HUES64 (cell line): Measurements from ENCODE around the gene TEX38.
A peak's percentile ranks its signal among the peaks of the same experiment; 100 is the strongest.
"Not testable (repeated sequence)": the region's sequence is repeated elsewhere in the genome, so short reads cannot be mapped to it uniquely, and the experiment has no call there.

ENCODE experiments used
- H3K27ac ChIP-seq: 2 replicates; pipeline ENCODE4 v1.7.0; 2013; ENCODE audit warnings: low read depth, low read length, inconsistent platforms
- H3K27me3 ChIP-seq: 2 replicates; pipeline ENCODE4 v1.6.1; 2013; ENCODE audit warnings: mild to moderate bottlenecking, low read length; ENCODE audit not compliant: insufficient read depth
- H3K36me3 ChIP-seq: 2 replicates; pipeline ENCODE4 v1.6.1; 2013; ENCODE audit warnings: mild to moderate bottlenecking, low read length; ENCODE audit not compliant: insufficient read depth
- H3K4me1 ChIP-seq: 2 replicates; pipeline ENCODE4 v1.6.1; 2013; ENCODE audit warnings: mild to moderate bottlenecking, low read length, moderate library complexity; ENCODE audit not compliant: insufficient read depth
- H3K4me3 ChIP-seq: 2 replicates; pipeline ENCODE4 v1.5.1; 2013; ENCODE audit warnings: mild to moderate bottlenecking, low read length, moderate library complexity
- H3K9ac ChIP-seq: 2 replicates; pipeline ENCODE4 v1.6.1; 2013; ENCODE audit warnings: mild to moderate bottlenecking, low read depth, low read length
- H3K9me3 ChIP-seq: 2 replicates; pipeline ENCODE4 v1.6.1; 2013; ENCODE audit warnings: low read depth, low read length; ENCODE audit not compliant: insufficient read depth
- WGBS: fragments of 150-250, 120-280 bp; methylation state at CpG from one replicate; pipeline ENCODE4 v1.1.7; 2013; ENCODE audit warnings: missing lambda C conversion rate; 5-methylcytosine and 5-hydroxymethylcytosine counted together

Gene TEX38

GRCh38 chr1:46708121-46708520 lies 36.5 kb downstream of the TEX38 start:
- no peak overlapping the region for H3K9ac ChIP-seq
- no peaks in the 10 kb centered on the region for H3K9me3 ChIP-seq
- whole genome bisulfite sequencing = 100% methylated on average over 1 of the region's 1 CpG
- H3K4me3 ChIP-seq = no peak overlapping the region
- no peaks in the 10 kb centered on the region for H3K4me1 ChIP-seq
- H3K36me3 ChIP-seq = peaks cover 98% of the 10 kb centered on the region
- H3K27ac ChIP-seq = no peak overlapping the region
- H3K27me3 ChIP-seq = no peaks in the 10 kb centered on the region

- no peak overlapping the region for H3K4me3 ChIP-seq
- no peak overlapping the region for H3K27ac ChIP-seq
- no CpG with 5 or more reads among the region's 3 CpGs for WGBS
- H3K4me1 ChIP-seq = peaks cover 17% of the 10 kb centered on the region
- no peak overlapping the region for H3K9ac ChIP-seq
- no peaks in the 10 kb centered on the region for H3K9me3 ChIP-seq
- H3K27me3 ChIP-seq = no peaks in the 10 kb centered on the region
- peaks cover 68% of the 10 kb centered on the region for H3K36me3 ChIP-seq
Measured at GRCh38 chr1:46714976-46715375, 43.3 kb downstream of the TEX38 start.

GRCh38 chr1:46717654-46718053 lies 46.0 kb downstream of the TEX38 start:
- Histone ChIP-seq H3K4me1 (peaks cover 17% of the 10 kb centered on the region), H3K27ac (no peak overlapping the region), H3K36me3 (peaks cover 42% of the 10 kb centered on the region), H3K27me3 (no peaks in the 10 kb centered on the region; the same call in 1 of the 2 replicates), H3K9me3 (no peaks in the 10 kb centered on the region), H3K9ac (peak overlapping the region; percentile 87), H3K4me3 (peak overlapping the region; percentile 93)
- 77% methylated on average over 9 of the region's 9 CpGs for WGBS

- Histone ChIP-seq H3K9ac (peak overlapping the region; percentile 87), H3K27ac (peak overlapping the region; percentile 70; the same call in 1 of the 2 replicates), H3K36me3 (peaks cover 35% of the 10 kb centered on the region), H3K4me1 (peaks cover 17% of the 10 kb centered on the region), H3K4me3 (peak overlapping the region; percentile 93), H3K27me3 (no peaks in the 10 kb centered on the region; the same call in 1 of the 2 replicates), H3K9me3 (no peaks in the 10 kb centered on the region)
- WGBS = 5% methylated on average over 12 of the region's 12 CpGs
Measured at GRCh38 chr1:46718340-46718726, 46.7 kb downstream of the TEX38 start.

DNA sequence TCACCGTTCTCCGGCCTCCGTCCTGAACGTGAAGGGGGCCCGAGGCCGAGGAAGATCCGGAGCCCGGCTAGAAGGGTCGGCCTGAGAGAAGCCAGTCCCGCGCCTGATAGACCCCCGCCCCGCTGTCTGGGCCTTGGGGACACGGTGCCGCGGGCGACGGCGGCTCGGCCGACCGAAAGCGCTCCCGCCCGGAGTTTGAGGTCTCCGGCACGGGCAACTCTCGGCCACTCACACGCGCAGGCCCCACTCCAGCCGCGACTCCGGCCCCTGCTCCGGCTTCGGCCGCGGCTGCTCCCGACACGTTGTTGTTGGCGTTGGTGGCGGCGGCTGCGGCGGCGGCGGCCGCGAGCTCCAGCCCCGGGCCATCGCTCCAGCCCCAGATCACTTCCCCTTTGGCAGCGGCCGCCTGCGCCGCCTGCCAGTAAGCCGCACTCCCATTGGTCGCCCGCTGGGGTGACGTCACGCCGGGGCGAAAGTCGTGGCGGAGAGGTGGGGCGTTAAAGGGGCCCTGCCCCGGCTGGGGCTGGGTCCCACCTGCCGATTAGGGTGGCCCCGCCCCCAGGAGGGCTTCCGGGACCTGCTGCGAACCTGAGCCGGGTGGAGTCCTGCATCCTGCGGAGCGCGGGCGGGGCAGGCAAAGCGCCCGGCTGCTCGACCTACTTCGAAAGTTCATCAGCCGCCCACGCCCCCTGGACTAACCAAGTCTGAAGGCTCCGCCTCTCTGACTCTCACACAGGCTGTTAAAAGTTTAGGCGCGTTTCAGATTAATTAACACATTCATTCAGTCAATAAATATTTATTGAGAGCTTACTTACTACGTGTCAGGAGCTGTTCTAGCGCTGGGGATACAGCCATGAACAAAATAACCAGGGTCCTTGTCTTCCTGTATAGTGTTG lies 47.3 kb downstream of the TEX38 start, which contains the start of gene EFCAB14:
Gene EFCAB14 (minus strand): TSS at position 388 of the 896 bp plus-strand sequence. CDS start 1,027 bp downstream, outside the sequence.
- Histone ChIP-seq H3K27ac (peak within 1 kb of the TSS; percentile 70), H3K9me3 (no peaks in the 10 kb centered on the region), H3K4me1 (peaks cover 17% of the 10 kb centered on the region), H3K36me3 (peaks cover 29% of the 10 kb centered on the region), H3K27me3 (no peaks in the 10 kb centered on the region; the same call in 1 of the 2 replicates), H3K9ac (peak within 1 kb of the TSS; percentile 87), H3K4me3 (peak within 1 kb of the TSS; percentile 93)
- WGBS = under 1% methylated on average over 85 of the region's 85 CpGs

DNA sequence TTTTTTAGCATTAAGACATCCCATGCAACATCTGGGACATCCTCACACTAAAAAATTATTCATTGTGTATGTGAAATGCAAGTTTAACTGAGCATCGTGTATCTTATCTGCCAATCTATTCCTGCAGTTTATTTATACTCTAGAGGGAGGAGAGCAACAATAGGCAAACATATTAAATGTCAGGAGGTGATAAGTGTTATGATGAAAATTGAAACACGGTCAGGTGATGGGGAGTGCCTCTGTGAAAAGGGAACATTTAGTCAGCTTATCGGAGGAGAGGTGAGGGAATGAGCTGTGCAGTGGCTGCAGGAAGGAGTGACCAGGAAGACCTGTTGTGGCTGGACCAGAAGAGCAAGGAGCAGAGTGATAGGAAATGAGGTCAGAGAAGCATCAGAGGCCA lies 48.0 kb downstream of the TEX38 start:
- H3K9me3 ChIP-seq = no peaks in the 10 kb centered on the region
- peaks cover 22% of the 10 kb centered on the region for H3K36me3 ChIP-seq
- WGBS = 64% methylated on average over 2 of the region's 3 CpGs
- peaks cover 17% of the 10 kb centered on the region for H3K4me1 ChIP-seq
- no peak overlapping the region for H3K9ac ChIP-seq
- no peak overlapping the region for H3K27ac ChIP-seq
- peak overlapping the region; percentile 93 for H3K4me3 ChIP-seq
- no peaks in the 10 kb centered on the region; the same call in 1 of the 2 replicates for H3K27me3 ChIP-seq

DNA sequence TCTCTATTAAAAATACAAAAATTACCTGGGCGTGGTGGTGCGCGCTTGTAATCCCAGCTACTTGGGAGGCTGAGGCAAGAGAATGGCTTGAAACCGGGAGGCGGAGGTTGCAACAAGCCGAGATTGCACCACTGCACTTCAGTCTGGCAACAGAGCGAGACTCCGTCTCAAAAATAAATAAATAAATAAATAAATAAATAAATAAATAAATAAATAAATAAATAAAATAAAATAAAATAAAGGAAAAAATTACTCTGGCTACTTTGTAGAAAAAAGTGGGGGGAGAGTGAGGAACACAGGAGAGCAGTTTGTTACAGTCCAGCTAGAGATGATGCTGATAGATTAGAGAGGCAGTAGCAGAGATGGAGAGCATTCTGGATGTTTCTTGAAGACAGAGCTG lies 48.7 kb downstream of the TEX38 start:
- Histone ChIP-seq H3K4me1 (peaks cover 22% of the 10 kb centered on the region), H3K36me3 (peaks cover 15% of the 10 kb centered on the region)
- not testable (repeated sequence) for H3K9me3 ChIP-seq, H3K4me3 ChIP-seq, H3K9ac ChIP-seq, H3K27ac ChIP-seq, H3K27me3 ChIP-seq
- WGBS = 97% methylated on average over 6 of the region's 8 CpGs

GRCh38 chr1:46721204-46721603 lies 49.5 kb downstream of the TEX38 start:
- 100% methylated on average over 1 of the region's 1 CpG for WGBS

GRCh38 chr1:46721686-46722205 lies 50.1 kb downstream of the TEX38 start:
- H3K9me3 ChIP-seq = 0 out of 2 replicates have a peak, but pooled peaks cover under 1% of the 10 kb centered on the region
- no peaks in the 10 kb centered on the region; the same call in none of the 2 replicates for H3K27me3 ChIP-seq
- no peak overlapping the region for H3K4me3 ChIP-seq
- no peak overlapping the region for H3K27ac ChIP-seq
- H3K9ac ChIP-seq = no peak overlapping the region
- peaks cover 4% of the 10 kb centered on the region for H3K36me3 ChIP-seq
- 82% methylated on average over 3 of the region's 3 CpGs for WGBS
- H3K4me1 ChIP-seq = peaks cover 22% of the 10 kb centered on the region

More at GRCh38 chr1:46721204-46721603, 49.5 kb downstream of the TEX38 start:
- no peak overlapping the region for H3K27ac ChIP-seq
- no peak overlapping the region for H3K4me3 ChIP-seq
- H3K9me3 ChIP-seq = no peaks in the 10 kb centered on the region
- H3K4me1 ChIP-seq = peaks cover 22% of the 10 kb centered on the region
- H3K27me3 ChIP-seq = no peaks in the 10 kb centered on the region; the same call in none of the 2 replicates
- H3K36me3 ChIP-seq = peaks cover 10% of the 10 kb centered on the region
- no peak overlapping the region for H3K9ac ChIP-seq
